ENCODE measurements around the gene COL4A5.
"Not testable (repeated sequence)": the region's sequence is repeated elsewhere in the genome, so short reads cannot be mapped to it uniquely, and the experiment has no call there.

COL4A5 gene

GRCh38 chrX:108439426-108439942 lies at the start of gene COL4A5:
COL4A5 (plus strand) TSS chrX:108439838; CDS start chrX:108440126, 288 bp downstream.
- DNase-seq = no peak

GRCh38 chrX:108390976-108391717 lies 48.5 kb upstream of the COL4A5 start:
- DNase-seq = not testable (repeated sequence)

GRCh38 chrX:108396188-108396891 lies 43.3 kb upstream of the COL4A5 start:
- DNase-seq = no peak

GRCh38 chrX:108396986-108397385 lies 42.7 kb upstream of the COL4A5 start:
- DNase-seq = no peak

- DNase-seq = no peak
These were observed 41.8 kb upstream of the COL4A5 start for GRCh38 chrX:108397627-108398391.

- no peak for DNase-seq
These were observed 40.0 kb upstream of the COL4A5 start for GRCh38 chrX:108399418-108400165.

GRCh38 chrX:108412783-108413182 lies 26.9 kb upstream of the COL4A5 start:
- no peak for DNase-seq

- DNase-seq = no peak
These were observed 24.5 kb upstream of the COL4A5 start for GRCh38 chrX:108415146-108415545.

- no peak for DNase-seq
These were observed 23.7 kb upstream of the COL4A5 start for GRCh38 chrX:108415891-108416290.

GRCh38 chrX:108417257-108417656 lies 22.4 kb upstream of the COL4A5 start:
- no peak for DNase-seq

- no peak for DNase-seq
These were observed 20.2 kb upstream of the COL4A5 start for GRCh38 chrX:108419401-108419800.

GRCh38 chrX:108420481-108420880 lies 19.2 kb upstream of the COL4A5 start:
- no peak for DNase-seq

GRCh38 chrX:108426262-108426661 lies 13.4 kb upstream of the COL4A5 start:
- no peak for DNase-seq

GRCh38 chrX:108435261-108435660 lies 4.4 kb upstream of the COL4A5 start:
- no peak for DNase-seq

- no peak for DNase-seq
These were observed 2.1 kb upstream of the COL4A5 start for GRCh38 chrX:108437349-108438109.

GRCh38 chrX:108438110-108438623 lies 1.5 kb upstream of the COL4A5 start, which contains the start of gene COL4A6:
COL4A6 (minus strand) TSS chrX:108438422; CDS start chrX:108438196, 226 bp downstream.
- no peak for DNase-seq

GRCh38 chrX:108439961-108440696 lies 491 bp downstream of the COL4A5 start:
- no peak for DNase-seq

- no peak for DNase-seq
These were observed 3.3 kb downstream of the COL4A5 start for GRCh38 chrX:108442901-108443464.

GRCh38 chrX:108447303-108447702 lies 7.7 kb downstream of the COL4A5 start:
- DNase-seq = no peak

GRCh38 chrX:108453841-108454240 lies 14.2 kb downstream of the COL4A5 start:
- no peak for DNase-seq

Data from CD4-positive, alpha-beta T cell treated with Interleukin-21 for 1 hour (primary cell).